GM18502 (cell line): ENCODE measurements around the gene DNAL1.

ENCODE experiments used
- ATAC-seq: cut with Tn5 transposase; IDR thresholded peaks from one replicate; pipeline ENCODE4 v1.9.1; 2021; ENCODE audit warnings: mild to moderate bottlenecking; ENCODE audit not compliant: unreplicated experiment, poor library complexity

Gene DNAL1

GRCh38 chr14:73740618-73741326, 96.0 kb downstream of the DNAL1 start:
- ATAC-seq = no peak

GRCh38 chr14:73741386-73741875, 96.6 kb downstream of the DNAL1 start:
- no peak for ATAC-seq

GRCh38 chr14:73741876-73742519, 97.2 kb downstream of the DNAL1 start:
- ATAC-seq = no peak

- ATAC-seq = no peak
These were observed 97.9 kb downstream of the DNAL1 start for GRCh38 chr14:73742520-73743238.

- ATAC-seq = peak; percentile 59
These were observed 98.7 kb downstream of the DNAL1 start for GRCh38 chr14:73743431-73743931.

- ATAC-seq = no peak
These were observed 99.5 kb downstream of the DNAL1 start for GRCh38 chr14:73744175-73744867.

GRCh38 chr14:73744874-73745529, 100.2 kb downstream of the DNAL1 start:
- ATAC-seq = no peak

- no peak for ATAC-seq
These were observed 101.1 kb downstream of the DNAL1 start for GRCh38 chr14:73745571-73746519.

- ATAC-seq = no peak
These were observed 102.0 kb downstream of the DNAL1 start for GRCh38 chr14:73746520-73747378.

- no peak for ATAC-seq
These were observed 102.8 kb downstream of the DNAL1 start for GRCh38 chr14:73747379-73748211.

- no peak for ATAC-seq
These were observed 104.1 kb downstream of the DNAL1 start for GRCh38 chr14:73748858-73749357.

- ATAC-seq = no peak
These were observed 105.1 kb downstream of the DNAL1 start for GRCh38 chr14:73749706-73750530.

- ATAC-seq = no peak
These were observed 105.7 kb downstream of the DNAL1 start for GRCh38 chr14:73750531-73750901.

GRCh38 chr14:73751157-73751691, 106.4 kb downstream of the DNAL1 start:
- no peak for ATAC-seq

GRCh38 chr14:73752297-73752992, 107.7 kb downstream of the DNAL1 start:
- ATAC-seq = no peak
